ENCODE data around the gene GABARAP.

Gene GABARAP

GRCh38 chr17:7228920-7229319 is 13.3 kb downstream of the GABARAP start:
- Histone ChIP-seq H2BK12ac (ENCODE audit: low read length in 2 of 2) (no peak overlapping the region), H3K9ac (ENCODE audit: low read length) (no peak overlapping the region), H3K23ac (ENCODE audit: low read length in 2 of 2) (no peak overlapping the region), H4K8ac (ENCODE audit: low read length) (no peak overlapping the region), H2AK5ac (ENCODE audit: low read length, severe bottlenecking) (no peak overlapping the region), H3K36me3 (ENCODE audit: control insufficient read depth in 1 of 2, insufficient read depth in 2 of 2, low read depth in 1 of 2, low read length in 2 of 2) (peaks cover 60 to 67% of the 10 kb centered on the region in 2 experiments), H2BK15ac (ENCODE audit: low read depth, poor library complexity, severe bottlenecking) (no peak overlapping the region), H2AFZ (ENCODE audit: low read depth, low read length) (no peak overlapping the region), H3K18ac (ENCODE audit: low read depth in 1 of 2, low read length in 2 of 2) (no peak overlapping the region), H3K27ac (ENCODE audit: low read length, poor library complexity, severe bottlenecking) (no peak overlapping the region), H4K91ac (ENCODE audit: low read length) (no peak overlapping the region), H3K27me3 (ENCODE audit: control insufficient read depth in 1 of 2, insufficient read depth in 1 of 2, low read length in 2 of 2) (no peaks in the 10 kb centered on the region), H2BK120ac (ENCODE audit: low read depth, low read length) (no peak overlapping the region), H3K4me2 (ENCODE audit: low read length, poor library complexity, severe bottlenecking) (no peak overlapping the region), H3K79me1 (replicated peaks; ENCODE audit: low read length, poor library complexity, severe bottlenecking) (peaks cover 29% of the 10 kb centered on the region), H3K4me3 (ENCODE audit: insufficient read depth in 1 of 2, low read depth in 1 of 2, low read length in 2 of 2) (no peak overlapping the region), H3K4me1 (ENCODE audit: control insufficient read depth, insufficient read depth, low read depth, low read length) (peaks cover 31% of the 10 kb centered on the region), H2BK5ac (ENCODE audit: low read depth, low read length, poor library complexity, severe bottlenecking) (no peak overlapping the region), H3K4ac (ENCODE audit: low read depth in 1 of 2, low read length in 2 of 2) (no peak overlapping the region), H3K14ac (ENCODE audit: low read length in 2 of 2) (no peak overlapping the region), H3K9me3 (ENCODE audit: control insufficient read depth, low read length) (no peaks in the 10 kb centered on the region)
- 99% methylated on average over 14 of the region's 14 CpGs for WGBS
- DNase-seq, result no peak

GRCh38 chr17:7226721-7227710 is 15.2 kb downstream of the GABARAP start:
- no peak overlapping the region for H2BK5ac ChIP-seq (ENCODE audit: low read depth, low read length, poor library complexity, severe bottlenecking)
- 97% methylated on average over 31 of the region's 31 CpGs for WGBS
- no peak overlapping the region for H3K14ac ChIP-seq (ENCODE audit: low read length in 2 of 2)
- H4K8ac ChIP-seq (ENCODE audit: low read length), result no peak overlapping the region
- no peak overlapping the region for H3K9ac ChIP-seq (ENCODE audit: low read length)
- H3K4me2 ChIP-seq (ENCODE audit: low read length, poor library complexity, severe bottlenecking), result no peak overlapping the region
- H3K27ac ChIP-seq (ENCODE audit: low read length, poor library complexity, severe bottlenecking), result no peak overlapping the region
- H2BK15ac ChIP-seq (ENCODE audit: low read depth, poor library complexity, severe bottlenecking), result no peak overlapping the region
- no peak overlapping the region for H2AK5ac ChIP-seq (ENCODE audit: low read length, severe bottlenecking)
- H3K4me1 ChIP-seq (ENCODE audit: control insufficient read depth, insufficient read depth, low read depth, low read length), result peaks cover 45% of the 10 kb centered on the region
- H3K4ac ChIP-seq (ENCODE audit: low read depth in 1 of 2, low read length in 2 of 2), result no peak overlapping the region
- H3K36me3 ChIP-seq (ENCODE audit: control insufficient read depth in 1 of 2, insufficient read depth in 2 of 2, low read depth in 1 of 2, low read length in 2 of 2), result peaks cover 79 to 86% of the 10 kb centered on the region in 2 experiments
- DNase-seq, result no peak
- H2AFZ ChIP-seq (ENCODE audit: low read depth, low read length), result no peak overlapping the region
- peaks cover 32% of the 10 kb centered on the region for H3K79me1 ChIP-seq (replicated peaks; ENCODE audit: low read length, poor library complexity, severe bottlenecking)
- H3K9me3 ChIP-seq (ENCODE audit: control insufficient read depth, low read length), result no peaks in the 10 kb centered on the region
- no peak overlapping the region for H2BK12ac ChIP-seq (ENCODE audit: low read length in 2 of 2)
- H3K4me3 ChIP-seq (ENCODE audit: insufficient read depth in 1 of 2, low read depth in 1 of 2, low read length in 2 of 2), result no peak overlapping the region
- no peak overlapping the region for H4K91ac ChIP-seq (ENCODE audit: low read length)
- H3K23ac ChIP-seq (ENCODE audit: low read length in 2 of 2), result no peak overlapping the region
- H2BK120ac ChIP-seq (ENCODE audit: low read depth, low read length), result no peak overlapping the region
- H3K27me3 ChIP-seq (ENCODE audit: control insufficient read depth in 1 of 2, insufficient read depth in 1 of 2, low read length in 2 of 2), result no peaks in the 10 kb centered on the region
- H3K18ac ChIP-seq (ENCODE audit: low read depth in 1 of 2, low read length in 2 of 2), result no peak overlapping the region

GRCh38 chr17:7225711-7226331 is 16.4 kb downstream of the GABARAP start:
- Histone ChIP-seq H3K36me3 (ENCODE audit: control insufficient read depth in 1 of 2, insufficient read depth in 2 of 2, low read depth in 1 of 2, low read length in 2 of 2) (peaks cover 91 to 96% of the 10 kb centered on the region in 2 experiments), H2BK120ac (ENCODE audit: low read depth, low read length) (no peak overlapping the region), H4K91ac (ENCODE audit: low read length) (no peak overlapping the region), H3K9ac (ENCODE audit: low read length) (peak overlapping the region; percentile 3), H2BK15ac (ENCODE audit: low read depth, poor library complexity, severe bottlenecking) (no peak overlapping the region), H3K4me1 (ENCODE audit: control insufficient read depth, insufficient read depth, low read depth, low read length) (peaks cover 52% of the 10 kb centered on the region), H3K9me3 (ENCODE audit: control insufficient read depth, low read length) (no peaks in the 10 kb centered on the region), H3K23ac (ENCODE audit: low read length in 2 of 2) (no peak overlapping the region), H2BK12ac (ENCODE audit: low read length in 2 of 2) (no peak overlapping the region), H3K4me2 (ENCODE audit: low read length, poor library complexity, severe bottlenecking) (no peak overlapping the region), H3K27ac (ENCODE audit: low read length, poor library complexity, severe bottlenecking) (peak overlapping the region; percentile 12), H4K8ac (ENCODE audit: low read length) (no peak overlapping the region), H3K14ac (ENCODE audit: low read length in 2 of 2) (no peak overlapping the region), H3K27me3 (ENCODE audit: control insufficient read depth in 1 of 2, insufficient read depth in 1 of 2, low read length in 2 of 2) (no peaks in the 10 kb centered on the region), H2AFZ (ENCODE audit: low read depth, low read length) (no peak overlapping the region), H2AK5ac (ENCODE audit: low read length, severe bottlenecking) (no peak overlapping the region), H3K4me3 (ENCODE audit: insufficient read depth in 1 of 2, low read depth in 1 of 2, low read length in 2 of 2) (no peak overlapping the region), H3K4ac (ENCODE audit: low read depth in 1 of 2, low read length in 2 of 2) (no peak overlapping the region), H3K18ac (ENCODE audit: low read depth in 1 of 2, low read length in 2 of 2) (no peak overlapping the region), H3K79me1 (replicated peaks; ENCODE audit: low read length, poor library complexity, severe bottlenecking) (peaks cover 37% of the 10 kb centered on the region), H2BK5ac (ENCODE audit: low read depth, low read length, poor library complexity, severe bottlenecking) (no peak overlapping the region)
- DNase-seq, result no peak
- WGBS, result 93% methylated on average over 20 of the region's 21 CpGs

- Histone ChIP-seq H2BK5ac (ENCODE audit: low read depth, low read length, poor library complexity, severe bottlenecking) (no peak overlapping the region), H2BK120ac (ENCODE audit: low read depth, low read length) (no peak overlapping the region), H3K18ac (ENCODE audit: low read depth in 1 of 2, low read length in 2 of 2) (no peak overlapping the region), H2AFZ (ENCODE audit: low read depth, low read length) (no peak overlapping the region), H3K23ac (ENCODE audit: low read length in 2 of 2) (no peak overlapping the region), H3K4me3 (ENCODE audit: insufficient read depth in 1 of 2, low read depth in 1 of 2, low read length in 2 of 2) (no peak overlapping the region), H3K27me3 (ENCODE audit: control insufficient read depth in 1 of 2, insufficient read depth in 1 of 2, low read length in 2 of 2) (no peaks in the 10 kb centered on the region), H3K4me2 (ENCODE audit: low read length, poor library complexity, severe bottlenecking) (no peak overlapping the region), H3K9me3 (ENCODE audit: control insufficient read depth, low read length) (no peaks in the 10 kb centered on the region), H4K8ac (ENCODE audit: low read length) (no peak overlapping the region), H2BK15ac (ENCODE audit: low read depth, poor library complexity, severe bottlenecking) (no peak overlapping the region), H2BK12ac (ENCODE audit: low read length in 2 of 2) (peak overlapping the region in 1 of 2 experiments; percentile 16), H3K9ac (ENCODE audit: low read length) (no peak overlapping the region), H3K4me1 (ENCODE audit: control insufficient read depth, insufficient read depth, low read depth, low read length) (peaks cover 54% of the 10 kb centered on the region), H3K27ac (ENCODE audit: low read length, poor library complexity, severe bottlenecking) (peak overlapping the region; percentile 60), H3K14ac (ENCODE audit: low read length in 2 of 2) (no peak overlapping the region), H4K91ac (ENCODE audit: low read length) (no peak overlapping the region), H3K4ac (ENCODE audit: low read depth in 1 of 2, low read length in 2 of 2) (no peak overlapping the region), H3K36me3 (ENCODE audit: control insufficient read depth in 1 of 2, insufficient read depth in 2 of 2, low read depth in 1 of 2, low read length in 2 of 2) (peaks cover 83 to 85% of the 10 kb centered on the region in 2 experiments), H2AK5ac (ENCODE audit: low read length, severe bottlenecking) (peak overlapping the region; percentile 8), H3K79me1 (replicated peaks; ENCODE audit: low read length, poor library complexity, severe bottlenecking) (peaks cover 34% of the 10 kb centered on the region)
- no peak for DNase-seq
- WGBS, result 85% methylated on average over 15 of the region's 15 CpGs
Measured at GRCh38 chr17:7224661-7225111, 17.6 kb downstream of the GABARAP start.
